ENCODE measurements around the gene INAFM1.

The INAFM1 gene

GRCh38 chr19:47228937-47229675 is 45.6 kb upstream of the INAFM1 start:
- DNase-seq (ENCODE audit: low spot score), result no peak
- in situ Hi-C loops (cut with MboI; ENCODE audit: low sequenced_read_pairs, unreplicated experiment), result no loop called here
- no peak for TF ChIP-seq CTCF (IDR thresholded peaks at IDR 0.05; ENCODE audit: borderline replicate concordance, control extremely low read depth, extremely low read depth, insufficient read depth, missing control alignments)

- no peak for TF ChIP-seq CTCF (IDR thresholded peaks at IDR 0.05; ENCODE audit: borderline replicate concordance, control extremely low read depth, extremely low read depth, insufficient read depth, missing control alignments)
- no peak for DNase-seq (ENCODE audit: low spot score)
- in situ Hi-C loops (cut with MboI; ENCODE audit: low sequenced_read_pairs, unreplicated experiment), result no loop called here
Observed at GRCh38 chr19:47229676-47230053, 45.0 kb upstream of the INAFM1 start.

GRCh38 chr19:47230054-47230920 is 44.4 kb upstream of the INAFM1 start:
- peak; percentile 88 for TF ChIP-seq CTCF (IDR thresholded peaks at IDR 0.05; ENCODE audit: borderline replicate concordance, control extremely low read depth, extremely low read depth, insufficient read depth, missing control alignments)
- DNase-seq (ENCODE audit: low spot score), result peak; percentile 78
- in situ Hi-C loops (cut with MboI; ENCODE audit: low sequenced_read_pairs, unreplicated experiment), result no loop called here

GRCh38 chr19:47230921-47231214 is 43.8 kb upstream of the INAFM1 start, which contains the start of gene BBC3:
Gene BBC3, minus strand, starts transcription at chr19:47231199. Its CDS starts 2,768 bp downstream, at chr19:47228431.
- in situ Hi-C loops (cut with MboI; ENCODE audit: low sequenced_read_pairs, unreplicated experiment), result no loop called here
- TF ChIP-seq CTCF (IDR thresholded peaks at IDR 0.05; ENCODE audit: borderline replicate concordance, control extremely low read depth, extremely low read depth, insufficient read depth, missing control alignments), result no peak
- DNase-seq (ENCODE audit: low spot score), result no peak

- peak; percentile 90 for DNase-seq (ENCODE audit: low spot score)
- no peak for TF ChIP-seq CTCF (IDR thresholded peaks at IDR 0.05; ENCODE audit: borderline replicate concordance, control extremely low read depth, extremely low read depth, insufficient read depth, missing control alignments)
- in situ Hi-C loops (cut with MboI; ENCODE audit: low sequenced_read_pairs, unreplicated experiment), result no loop called here
Observed at GRCh38 chr19:47231215-47232054, 43.2 kb upstream of the INAFM1 start.

All from GM13976 (cell line).